ENCODE data around the gene SUSD1. TPM values are rescaled to one million over a fixed set of nuclear protein-coding genes. Genes with fewer than 3 reads are reported as not detected.
A peak's percentile ranks its signal among the peaks of the same experiment; 100 is the strongest.
"Not testable (repeated sequence)": the region's sequence is repeated elsewhere in the genome, so short reads cannot be mapped to it uniquely, and the experiment has no call there.

SUSD1 gene
- total and polyA plus RNA-seq, 2 donors = 7.5 to 19.9 TPM

GRCh38 chr9:112133806-112134205, 41.3 kb downstream of the SUSD1 start:
- not testable (repeated sequence) for H3K36me3 ChIP-seq (ENCODE audit: insufficient read depth); H3K4me1 ChIP-seq (ENCODE audit: insufficient read depth); H3K4me3 ChIP-seq (ENCODE audit: low read depth, low read length); H3K27ac ChIP-seq (ENCODE audit: low read depth); DNase-seq (ENCODE audit: extremely low spot score)
- 88% methylated on average over 1 of the region's 1 CpG for WGBS

GRCh38 chr9:112132356-112132755, 42.7 kb downstream of the SUSD1 start:
- DNase-seq (ENCODE audit: extremely low spot score) = no peak
- no peak overlapping the region for H3K4me3 ChIP-seq (ENCODE audit: low read depth, low read length)
- no peak overlapping the region for H3K27ac ChIP-seq (ENCODE audit: low read depth)
- 90% methylated on average over 3 of the region's 3 CpGs for WGBS
- no peaks in the 10 kb centered on the region for H3K36me3 ChIP-seq (ENCODE audit: insufficient read depth)
- no peaks in the 10 kb centered on the region for H3K4me1 ChIP-seq (ENCODE audit: insufficient read depth)

- no peak for DNase-seq (ENCODE audit: extremely low spot score)
- Histone ChIP-seq H3K36me3 (ENCODE audit: insufficient read depth) (no peaks in the 10 kb centered on the region), H3K27ac (ENCODE audit: low read depth) (no peak overlapping the region), H3K4me1 (ENCODE audit: insufficient read depth) (no peaks in the 10 kb centered on the region), H3K4me3 (ENCODE audit: low read depth, low read length) (no peak overlapping the region)
- 86% methylated on average over 5 of the region's 5 CpGs for WGBS
These were observed 44.1 kb downstream of the SUSD1 start for GRCh38 chr9:112130997-112131396.

- WGBS = 88% methylated on average over 2 of the region's 2 CpGs
- DNase-seq (ENCODE audit: extremely low spot score) = no peak
- H3K36me3 ChIP-seq (ENCODE audit: insufficient read depth) = no peaks in the 10 kb centered on the region
These were observed 44.8 kb downstream of the SUSD1 start for GRCh38 chr9:112130347-112130746.

GRCh38 chr9:112129246-112129645, 45.9 kb downstream of the SUSD1 start:
- 86% methylated on average over 6 of the region's 6 CpGs for WGBS
- no peak overlapping the region for H3K27ac ChIP-seq (ENCODE audit: low read depth)
- no peaks in the 10 kb centered on the region for H3K36me3 ChIP-seq (ENCODE audit: insufficient read depth)
- no peaks in the 10 kb centered on the region for H3K4me1 ChIP-seq (ENCODE audit: insufficient read depth)
- no peak overlapping the region for H3K4me3 ChIP-seq (ENCODE audit: low read depth, low read length)
- no peak for DNase-seq (ENCODE audit: extremely low spot score)

More at GRCh38 chr9:112130347-112130746, 44.8 kb downstream of the SUSD1 start:
- no peaks in the 10 kb centered on the region for H3K4me1 ChIP-seq (ENCODE audit: insufficient read depth)
- H3K27ac ChIP-seq (ENCODE audit: low read depth) = no peak overlapping the region
- no peak overlapping the region for H3K4me3 ChIP-seq (ENCODE audit: low read depth, low read length)

GRCh38 chr9:112128399-112128798, 46.7 kb downstream of the SUSD1 start:
- over 99% methylated on average over 5 of the region's 5 CpGs for WGBS
- DNase-seq (ENCODE audit: extremely low spot score); H3K36me3 ChIP-seq (ENCODE audit: insufficient read depth); H3K4me3 ChIP-seq (ENCODE audit: low read depth, low read length); H3K27ac ChIP-seq (ENCODE audit: low read depth); H3K4me1 ChIP-seq (ENCODE audit: insufficient read depth): not testable (repeated sequence)

- no peak overlapping the region for H3K27ac ChIP-seq (ENCODE audit: low read depth)
- no peak for DNase-seq (ENCODE audit: extremely low spot score)
- H3K4me3 ChIP-seq (ENCODE audit: low read depth, low read length) = no peak overlapping the region
- WGBS = 90% methylated on average over 3 of the region's 3 CpGs
- H3K4me1 ChIP-seq (ENCODE audit: insufficient read depth) = no peaks in the 10 kb centered on the region
- H3K36me3 ChIP-seq (ENCODE audit: insufficient read depth) = no peaks in the 10 kb centered on the region
These were observed 47.8 kb downstream of the SUSD1 start for GRCh38 chr9:112127281-112127680.

GRCh38 chr9:112125951-112126388, 49.1 kb downstream of the SUSD1 start:
- H3K4me1 ChIP-seq (ENCODE audit: insufficient read depth) = no peaks in the 10 kb centered on the region
- DNase-seq (ENCODE audit: extremely low spot score) = no peak
- H3K27ac ChIP-seq (ENCODE audit: low read depth) = no peak overlapping the region
- no peak overlapping the region for H3K4me3 ChIP-seq (ENCODE audit: low read depth, low read length)
- no peaks in the 10 kb centered on the region for H3K36me3 ChIP-seq (ENCODE audit: insufficient read depth)
- WGBS = 76% methylated on average over 1 of the region's 1 CpG

GRCh38 chr9:112124156-112124555, 50.9 kb downstream of the SUSD1 start:
- Histone ChIP-seq H3K4me1 (ENCODE audit: insufficient read depth) (no peaks in the 10 kb centered on the region), H3K36me3 (ENCODE audit: insufficient read depth) (no peaks in the 10 kb centered on the region), H3K27ac (ENCODE audit: low read depth) (no peak overlapping the region), H3K4me3 (ENCODE audit: low read depth, low read length) (no peak overlapping the region)
- 96% methylated on average over 5 of the region's 5 CpGs for WGBS
- DNase-seq (ENCODE audit: extremely low spot score) = no peak

- Histone ChIP-seq H3K36me3 (ENCODE audit: insufficient read depth) (no peaks in the 10 kb centered on the region), H3K27ac (ENCODE audit: low read depth) (no peak overlapping the region), H3K4me3 (ENCODE audit: low read depth, low read length) (no peak overlapping the region), H3K4me1 (ENCODE audit: insufficient read depth) (no peaks in the 10 kb centered on the region)
- 96% methylated on average over 4 of the region's 4 CpGs for WGBS
- DNase-seq (ENCODE audit: extremely low spot score) = no peak
These were observed 53.5 kb downstream of the SUSD1 start for GRCh38 chr9:112121633-112122032.

GRCh38 chr9:112120439-112120925, 54.6 kb downstream of the SUSD1 start:
- WGBS = 75% methylated on average over 2 of the region's 2 CpGs
- Histone ChIP-seq H3K4me3 (ENCODE audit: low read depth, low read length) (no peak overlapping the region), H3K27ac (ENCODE audit: low read depth) (no peak overlapping the region), H3K36me3 (ENCODE audit: insufficient read depth) (no peaks in the 10 kb centered on the region), H3K4me1 (ENCODE audit: insufficient read depth) (no peaks in the 10 kb centered on the region)
- DNase-seq (ENCODE audit: extremely low spot score) = no peak

GRCh38 chr9:112120030-112120341, 55.1 kb downstream of the SUSD1 start:
- 80% methylated on average over 6 of the region's 6 CpGs for WGBS
- H3K36me3 ChIP-seq (ENCODE audit: insufficient read depth) = no peaks in the 10 kb centered on the region
- no peak overlapping the region for H3K27ac ChIP-seq (ENCODE audit: low read depth)
- no peak for DNase-seq (ENCODE audit: extremely low spot score)
- no peaks in the 10 kb centered on the region for H3K4me1 ChIP-seq (ENCODE audit: insufficient read depth)
- no peak overlapping the region for H3K4me3 ChIP-seq (ENCODE audit: low read depth, low read length)

GRCh38 chr9:112119225-112120029, 55.7 kb downstream of the SUSD1 start:
- Histone ChIP-seq H3K36me3 (ENCODE audit: insufficient read depth) (no peaks in the 10 kb centered on the region), H3K4me3 (ENCODE audit: low read depth, low read length) (no peak overlapping the region), H3K4me1 (ENCODE audit: insufficient read depth) (no peaks in the 10 kb centered on the region), H3K27ac (ENCODE audit: low read depth) (peak overlapping the region; percentile 56)
- peak; percentile 6 for DNase-seq (ENCODE audit: extremely low spot score)
- 61% methylated on average over 10 of the region's 10 CpGs for WGBS

- Histone ChIP-seq H3K36me3 (ENCODE audit: insufficient read depth) (no peaks in the 10 kb centered on the region), H3K27ac (ENCODE audit: low read depth) (no peak overlapping the region), H3K4me3 (ENCODE audit: low read depth, low read length) (no peak overlapping the region), H3K4me1 (ENCODE audit: insufficient read depth) (no peaks in the 10 kb centered on the region)
- 80% methylated on average over 1 of the region's 1 CpG for WGBS
- DNase-seq (ENCODE audit: extremely low spot score) = no peak
These were observed 57.1 kb downstream of the SUSD1 start for GRCh38 chr9:112118009-112118408.
